ENCODE results near the gene SNX33. TPM values are rescaled to one million over a fixed set of nuclear protein-coding genes. Genes with fewer than 3 reads are reported as not detected.

The SNX33 gene
- total and polyA plus RNA-seq, 2 donors (not counting 1 experiment from before 2014, with no cell fraction given), result 0.22 to 0.59 TPM

DNA sequence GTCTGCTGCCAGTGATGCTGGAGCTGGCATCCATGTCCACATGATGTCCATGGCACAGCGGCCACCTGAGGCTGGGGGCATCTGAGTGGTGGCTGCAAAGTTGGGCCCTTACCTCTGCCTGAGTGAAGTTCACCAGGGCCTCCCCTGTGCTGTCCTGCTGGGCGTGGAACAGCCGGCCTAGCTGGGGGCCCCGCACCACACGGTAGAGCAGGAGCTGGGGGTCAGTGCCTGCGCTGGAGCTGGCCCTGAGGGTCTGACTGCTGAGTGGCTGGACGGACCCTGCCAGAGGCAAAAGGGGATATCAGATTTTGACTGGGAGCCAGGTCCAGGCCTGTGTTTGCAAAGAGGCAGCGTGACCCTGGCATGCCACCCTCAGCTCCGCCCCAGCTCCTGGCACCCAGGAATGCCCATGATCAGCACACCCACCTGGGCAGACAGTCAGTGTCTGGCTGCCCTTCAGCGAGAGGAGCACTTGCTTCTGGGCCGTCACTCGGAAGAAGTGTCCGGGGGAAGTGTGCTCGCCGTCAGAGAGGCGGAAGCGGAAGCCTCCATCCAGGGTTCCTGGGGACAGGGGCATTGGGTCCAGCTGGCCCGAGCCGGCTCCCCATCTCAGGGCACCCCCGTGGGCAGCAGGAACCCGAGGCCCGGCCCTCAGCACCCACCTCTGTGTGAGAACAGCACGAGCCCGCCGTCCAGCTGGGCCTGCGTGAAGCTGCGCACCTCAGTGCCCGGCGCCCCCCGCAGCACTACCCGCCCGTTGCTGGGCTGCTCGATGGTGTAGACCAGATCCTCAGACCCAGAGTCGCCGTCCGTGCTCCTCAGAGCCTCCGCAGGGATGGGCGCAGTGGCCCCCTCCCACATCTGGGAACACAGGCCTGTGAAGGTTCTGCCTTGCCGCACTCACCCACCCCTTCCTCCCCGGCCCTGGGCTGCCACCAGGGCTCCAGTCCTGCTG lies 34.7 kb downstream of the SNX33 start:
- Histone ChIP-seq H3K27ac (ENCODE audit: low read length in 2 of 2) (no peak overlapping the region), H3K4me3 (ENCODE audit: control extremely low read depth in 1 of 5, extremely low read depth in 1 of 5, insufficient read depth in 1 of 5, low read depth in 2 of 5, low read length in 4 of 5) (no peak overlapping the region), H3K36me3 (replicated peaks in 1 of 2; ENCODE audit: control extremely low read depth in 1 of 2, control insufficient read depth in 1 of 2, extremely low read depth in 1 of 2, insufficient read depth in 2 of 2, low read length in 1 of 2) (no peaks in the 10 kb centered on the region), H4K20me1 (ENCODE audit: control insufficient read depth, insufficient read depth, low read length, poor library complexity, severe bottlenecking) (no peaks in the 10 kb centered on the region), H3K9ac (ENCODE audit: low read length) (no peak overlapping the region), H3K4me2 (replicated peaks; ENCODE audit: low read depth, low read length, poor library complexity, severe bottlenecking) (no peak overlapping the region), H3K9me3 (ENCODE audit: control extremely low read depth in 1 of 3, control insufficient read depth in 2 of 3, insufficient read depth in 1 of 3, low read length in 2 of 3) (no peaks in the 10 kb centered on the region), H3K4me1 (ENCODE audit: control insufficient read depth in 2 of 2, insufficient read depth in 2 of 2, low read length in 2 of 2) (peaks cover 0 to 6% of the 10 kb centered on the region in 2 donors), H3K27me3 (replicated peaks in 1 of 4; ENCODE audit: control extremely low read depth in 1 of 4, control insufficient read depth in 3 of 4, insufficient read depth in 4 of 4, low read length in 3 of 4) (peaks cover 0 to 4% (median 0%) of the 10 kb centered on the region in 4 experiments), H2AFZ (ENCODE audit: insufficient read depth, low read depth, low read length, poor library complexity, severe bottlenecking) (no peak overlapping the region), H3K79me2 (ENCODE audit: control insufficient read depth, insufficient read depth, low read length) (no peaks in the 10 kb centered on the region)
- Mint-ChIP-seq H3K27me3 (no peaks in the 10 kb centered on the region), H3K9me3 (ENCODE audit: insufficient read depth) (no peaks in the 10 kb centered on the region), H3K27ac (no peak overlapping the region), H3K4me1 (peaks cover 11% of the 10 kb centered on the region), H3K4me3 (no peak overlapping the region)
- no peak for DNase-seq
- ATAC-seq (ENCODE audit: low read depth), result no peak
- ChIA-PET POLR2A (no interaction called here), CTCF (interaction anchor here (0.7 to 4.0 kb wide), 8 partner anchors 85 to 658 kb away, joined by 3 to 26 read pairs (median 4); partner anchors contain the start of gene MAN2C1)
- no peak for TF ChIP-seq EZH2 (IDR thresholded peaks at IDR 0.05; ENCODE audit: borderline replicate concordance, insufficient read depth, low read depth, low read length, poor library complexity, severe bottlenecking)
- TF ChIP-seq, protein P1, sequence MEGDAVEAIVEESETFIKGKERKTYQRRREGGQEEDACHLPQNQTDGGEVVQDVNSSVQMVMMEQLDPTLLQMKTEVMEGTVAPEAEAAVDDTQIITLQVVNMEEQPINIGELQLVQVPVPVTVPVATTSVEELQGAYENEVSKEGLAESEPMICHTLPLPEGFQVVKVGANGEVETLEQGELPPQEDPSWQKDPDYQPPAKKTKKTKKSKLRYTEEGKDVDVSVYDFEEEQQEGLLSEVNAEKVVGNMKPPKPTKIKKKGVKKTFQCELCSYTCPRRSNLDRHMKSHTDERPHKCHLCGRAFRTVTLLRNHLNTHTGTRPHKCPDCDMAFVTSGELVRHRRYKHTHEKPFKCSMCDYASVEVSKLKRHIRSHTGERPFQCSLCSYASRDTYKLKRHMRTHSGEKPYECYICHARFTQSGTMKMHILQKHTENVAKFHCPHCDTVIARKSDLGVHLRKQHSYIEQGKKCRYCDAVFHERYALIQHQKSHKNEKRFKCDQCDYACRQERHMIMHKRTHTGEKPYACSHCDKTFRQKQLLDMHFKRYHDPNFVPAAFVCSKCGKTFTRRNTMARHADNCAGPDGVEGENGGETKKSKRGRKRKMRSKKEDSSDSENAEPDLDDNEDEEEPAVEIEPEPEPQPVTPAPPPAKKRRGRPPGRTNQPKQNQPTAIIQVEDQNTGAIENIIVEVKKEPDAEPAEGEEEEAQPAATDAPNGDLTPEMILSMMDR (IDR thresholded peaks at IDR 0.05), result no peak
- intact Hi-C loops (cut with micrococcal nuclease), result no loop called here
- WGBS (ENCODE audit: insufficient coverage), result 93% methylated on average over 38 of the region's 40 CpGs
